Adipocyte (in vitro differentiated cells): ENCODE measurements around the gene TNFRSF6B.
"Not testable (repeated sequence)": the region's sequence is repeated elsewhere in the genome, so short reads cannot be mapped to it uniquely, and the experiment has no call there.

ENCODE experiments used
- DNase-seq: peaks from one replicate; pipeline ENCODE4 v3.0.0-alpha.2; 2015; ENCODE audit warnings: low read depth
- H3K27me3 ChIP-seq: replicated peaks from 2 replicates; pipeline ENCODE4 v1.7.0; 2013; ENCODE audit warnings: mild to moderate bottlenecking, low read length, moderate library complexity; ENCODE audit not compliant: control insufficient read depth, insufficient read depth
- H3K36me3 ChIP-seq: 2 replicates; pipeline ENCODE4 v1.7.0; 2013; ENCODE audit warnings: low read length, mild to moderate bottlenecking, moderate library complexity; ENCODE audit not compliant: control insufficient read depth, insufficient read depth, severe bottlenecking
- H3K4me1 ChIP-seq: 2 replicates; pipeline ENCODE4 v1.7.0; 2013; ENCODE audit warnings: mild to moderate bottlenecking, low read length, moderate library complexity; ENCODE audit not compliant: control insufficient read depth, insufficient read depth
- H3K4me3 ChIP-seq: 2 replicates; pipeline ENCODE4 v1.7.0; 2013; ENCODE audit warnings: mild to moderate bottlenecking, low read length, moderate library complexity
- H3K9ac ChIP-seq: 2 replicates; pipeline ENCODE4 v1.7.0; 2013; ENCODE audit warnings: mild to moderate bottlenecking, low read length, moderate library complexity
- H3K9me3 ChIP-seq: 2 replicates; pipeline ENCODE4 v1.7.0; 2013; ENCODE audit warnings: mild to moderate bottlenecking, low read length, moderate library complexity; ENCODE audit not compliant: control insufficient read depth

TNFRSF6B gene

GRCh38 chr20:63657260-63657936 lies 39.1 kb upstream of the TNFRSF6B start:
- Histone ChIP-seq H3K36me3 (peaks cover 19% of the 10 kb centered on the region), H3K4me3 (peak overlapping the region; percentile 94), H3K27me3 (peaks cover 5% of the 10 kb centered on the region), H3K9me3 (no peaks in the 10 kb centered on the region), H3K4me1 (peaks cover 19% of the 10 kb centered on the region), H3K9ac (peak overlapping the region; percentile 95)
- DNase-seq, result no peak

- Histone ChIP-seq H3K4me3 (peak within 1 kb of the TSS; percentile 94), H3K9ac (peak within 1 kb of the TSS; percentile 95), H3K27me3 (peaks cover 5% of the 10 kb centered on the region), H3K36me3 (peaks cover 26% of the 10 kb centered on the region), H3K4me1 (peaks cover 19% of the 10 kb centered on the region), H3K9me3 (no peaks in the 10 kb centered on the region)
- DNase-seq, result peak; percentile 97
Observed at GRCh38 chr20:63657937-63658748, 38.3 kb upstream of the TNFRSF6B start, which contains the start of gene RTEL1. RTEL1 (plus strand) TSS chr20:63658312; CDS start chr20:63659403, 1,091 bp downstream.

GRCh38 chr20:63658749-63659187 lies 37.7 kb upstream of the TNFRSF6B start:
- H3K27me3 ChIP-seq, result peaks cover 5% of the 10 kb centered on the region
- H3K36me3 ChIP-seq, result peaks cover 32% of the 10 kb centered on the region
- no peak for DNase-seq
- H3K9me3 ChIP-seq, result no peaks in the 10 kb centered on the region
- peak overlapping the region; percentile 95 for H3K9ac ChIP-seq
- peaks cover 19% of the 10 kb centered on the region for H3K4me1 ChIP-seq
- peak overlapping the region; percentile 94 for H3K4me3 ChIP-seq

- H3K36me3 ChIP-seq, result peaks cover 38% of the 10 kb centered on the region
- H3K4me1 ChIP-seq, result peaks cover 19% of the 10 kb centered on the region
- peaks cover under 1% of the 10 kb centered on the region for H3K27me3 ChIP-seq
- DNase-seq, result no peak
- H3K9me3 ChIP-seq, result no peaks in the 10 kb centered on the region
- H3K4me3 ChIP-seq, result peak overlapping the region; percentile 94
- peak overlapping the region; percentile 95 for H3K9ac ChIP-seq
Observed at GRCh38 chr20:63659370-63659769, 37.1 kb upstream of the TNFRSF6B start.

GRCh38 chr20:63660174-63660573 lies 36.3 kb upstream of the TNFRSF6B start:
- Histone ChIP-seq H3K9ac (peak overlapping the region; percentile 95), H3K36me3 (peaks cover 39% of the 10 kb centered on the region), H3K4me1 (peaks cover 19% of the 10 kb centered on the region)
- not testable (repeated sequence) for DNase-seq, H3K4me3 ChIP-seq, H3K27me3 ChIP-seq, H3K9me3 ChIP-seq

GRCh38 chr20:63660622-63661021 lies 35.8 kb upstream of the TNFRSF6B start:
- H3K9ac ChIP-seq, result peak overlapping the region; percentile 49
- peaks cover 39% of the 10 kb centered on the region for H3K36me3 ChIP-seq
- H3K4me3 ChIP-seq, result no peak overlapping the region
- H3K9me3 ChIP-seq, result no peaks in the 10 kb centered on the region
- no peak for DNase-seq
- peaks cover 19% of the 10 kb centered on the region for H3K4me1 ChIP-seq
- H3K27me3 ChIP-seq, result no peaks in the 10 kb centered on the region

- Histone ChIP-seq H3K9ac (no peak overlapping the region), H3K4me3 (no peak overlapping the region), H3K36me3 (peaks cover 39% of the 10 kb centered on the region), H3K27me3 (no peaks in the 10 kb centered on the region), H3K4me1 (peaks cover 19% of the 10 kb centered on the region), H3K9me3 (no peaks in the 10 kb centered on the region)
- no peak for DNase-seq
Observed at GRCh38 chr20:63661108-63661507, 35.3 kb upstream of the TNFRSF6B start.

- Histone ChIP-seq H3K4me3 (no peak overlapping the region), H3K27me3 (no peaks in the 10 kb centered on the region), H3K36me3 (peaks cover 42% of the 10 kb centered on the region), H3K9ac (no peak overlapping the region), H3K9me3 (no peaks in the 10 kb centered on the region), H3K4me1 (peaks cover 16% of the 10 kb centered on the region)
- no peak for DNase-seq
Observed at GRCh38 chr20:63661959-63662812, 34.3 kb upstream of the TNFRSF6B start.

GRCh38 chr20:63662813-63663189 lies 33.7 kb upstream of the TNFRSF6B start:
- H3K9ac ChIP-seq, result no peak overlapping the region
- peaks cover 48% of the 10 kb centered on the region for H3K36me3 ChIP-seq
- H3K9me3 ChIP-seq, result no peaks in the 10 kb centered on the region
- no peak overlapping the region for H3K4me3 ChIP-seq
- no peaks in the 10 kb centered on the region for H3K27me3 ChIP-seq
- no peak for DNase-seq
- peaks cover 9% of the 10 kb centered on the region for H3K4me1 ChIP-seq

GRCh38 chr20:63663332-63664066 lies 33.0 kb upstream of the TNFRSF6B start:
- Histone ChIP-seq H3K9ac (no peak overlapping the region), H3K27me3 (no peaks in the 10 kb centered on the region), H3K4me3 (no peak overlapping the region), H3K36me3 (peaks cover 55% of the 10 kb centered on the region), H3K4me1 (peaks cover 9% of the 10 kb centered on the region), H3K9me3 (no peaks in the 10 kb centered on the region)
- no peak for DNase-seq
